KMS-11 (cell line): ENCODE data around the gene AVPR2.

ENCODE experiments used
- H2AFZ ChIP-seq: fragments of 200-600 bp; sonication (generic); 2 replicates; pipeline ENCODE4 v1.6.1; 2016; ENCODE audit warnings: antibody characterized with exemption, mixed run types, low read depth
- H3K27ac ChIP-seq: fragments of 200-600 bp; sonication (generic); 2 replicates; pipeline ENCODE4 v1.6.1; 2016; ENCODE audit warnings: mild to moderate bottlenecking, mixed run types
- H3K27me3 ChIP-seq: fragments of 200-600 bp; sonication (generic); 2 replicates; pipeline ENCODE4 v1.6.1; 2017; ENCODE audit warnings: mild to moderate bottlenecking, low read depth, mixed run types, moderate library complexity; ENCODE audit not compliant: insufficient read depth
- H3K36me3 ChIP-seq: fragments of 200-600 bp; sonication (generic); 2 replicates; pipeline ENCODE4 v1.6.1; 2017; ENCODE audit warnings: mild to moderate bottlenecking, mixed run types; ENCODE audit not compliant: insufficient read depth
- H3K4me1 ChIP-seq: fragments of 200-600 bp; sonication (generic); 2 replicates; pipeline ENCODE4 v1.6.1; 2016; ENCODE audit warnings: mild to moderate bottlenecking, low read depth, mixed run types; ENCODE audit not compliant: poor library complexity, severe bottlenecking
- H3K4me2 ChIP-seq: fragments of 200-600 bp; sonication (generic); 2 replicates; pipeline ENCODE4 v1.7.0; 2016; ENCODE audit warnings: mild to moderate bottlenecking, mixed run types
- H3K4me3 ChIP-seq: fragments of 200-600 bp; sonication (generic); IDR thresholded peaks from 2 replicates; pipeline ENCODE4 v1.6.1; 2017; ENCODE audit warnings: low read depth, low read length, mixed read lengths; ENCODE audit not compliant: insufficient read depth
- H3K79me2 ChIP-seq: fragments of 200-600 bp; sonication (generic); 2 replicates; pipeline ENCODE4 v1.6.1; 2016; ENCODE audit warnings: low read depth, mixed run types; ENCODE audit not compliant: insufficient read depth
- H3K9ac ChIP-seq: fragments of 200-600 bp; sonication (generic); 2 replicates; pipeline ENCODE4 v1.6.1; 2016; ENCODE audit warnings: mild to moderate bottlenecking, mixed run types
- H4K20me1 ChIP-seq: fragments of 200-600 bp; sonication (generic); 2 replicates; pipeline ENCODE4 v1.6.1; 2016; ENCODE audit warnings: mild to moderate bottlenecking, mixed run types; ENCODE audit not compliant: insufficient read depth
- CTCF ChIP-seq: fragments of 200-600 bp; sonication (generic); conservative IDR thresholded peaks from 2 replicates; pipeline ENCODE4 v1.6.1; 2017; ENCODE audit warnings: low read depth, mild to moderate bottlenecking, antibody characterized with exemption, low read length, moderate library complexity, mixed read lengths

Gene AVPR2

GRCh38 chrX:153873282-153874084 is 31.0 kb upstream of the AVPR2 start:
- H3K27ac ChIP-seq = no peak overlapping the region

GRCh38 chrX:153874085-153874365 is 30.4 kb upstream of the AVPR2 start:
- Histone ChIP-seq H3K27me3 (peaks cover 36% of the 10 kb centered on the region; the same call in 1 of the 2 replicates), H3K4me2 (no peak overlapping the region), H3K9ac (no peak overlapping the region), H3K36me3 (no peaks in the 10 kb centered on the region), H4K20me1 (no peaks in the 10 kb centered on the region), H3K27ac (no peak overlapping the region), H3K4me3 (no peak overlapping the region), H3K4me1 (no peaks in the 10 kb centered on the region), H3K79me2 (no peaks in the 10 kb centered on the region), H2AFZ (no peak overlapping the region)
- no peak for TF ChIP-seq CTCF

More at GRCh38 chrX:153873282-153874084, 31.0 kb upstream of the AVPR2 start:
- Histone ChIP-seq H3K4me2 (no peak overlapping the region), H3K4me3 (no peak overlapping the region), H3K36me3 (no peaks in the 10 kb centered on the region), H4K20me1 (no peaks in the 10 kb centered on the region), H3K79me2 (no peaks in the 10 kb centered on the region), H3K4me1 (no peaks in the 10 kb centered on the region), H3K27me3 (peaks cover 40% of the 10 kb centered on the region; the same call in 1 of the 2 replicates), H3K9ac (no peak overlapping the region), H2AFZ (no peak overlapping the region)
- TF ChIP-seq CTCF = no peak

- Histone ChIP-seq H3K9ac (no peak overlapping the region), H3K4me2 (no peak overlapping the region), H2AFZ (no peak overlapping the region), H3K4me3 (no peak overlapping the region), H3K27me3 (peaks cover 32% of the 10 kb centered on the region; the same call in 1 of the 2 replicates), H3K27ac (no peak overlapping the region), H3K79me2 (no peaks in the 10 kb centered on the region), H3K36me3 (no peaks in the 10 kb centered on the region), H4K20me1 (no peaks in the 10 kb centered on the region), H3K4me1 (no peaks in the 10 kb centered on the region)
- no peak for TF ChIP-seq CTCF
Observed at GRCh38 chrX:153874366-153875125, 29.9 kb upstream of the AVPR2 start.

GRCh38 chrX:153875391-153876111 is 28.9 kb upstream of the AVPR2 start:
- Histone ChIP-seq H3K27me3 (peaks cover 25% of the 10 kb centered on the region; the same call in 1 of the 2 replicates), H3K79me2 (no peaks in the 10 kb centered on the region), H4K20me1 (no peaks in the 10 kb centered on the region), H3K27ac (no peak overlapping the region), H3K9ac (no peak overlapping the region), H3K4me3 (no peak overlapping the region), H3K4me1 (no peaks in the 10 kb centered on the region), H3K4me2 (no peak overlapping the region), H2AFZ (no peak overlapping the region), H3K36me3 (no peaks in the 10 kb centered on the region)
- no peak for TF ChIP-seq CTCF
